Panc1 (cell line): ENCODE data around the gene CA10.

Experiments
- POLR2AphosphoS5 ChIP-seq: IDR thresholded peaks from 2 replicates; pipeline ENCODE4 v1.6.1; 2012; ENCODE audit warnings: mild to moderate bottlenecking, low read depth, low read length, moderate library complexity
- SIN3A ChIP-seq: IDR thresholded peaks from 2 replicates; pipeline ENCODE4 v1.6.1; 2012; ENCODE audit warnings: low read depth, mild to moderate bottlenecking, low read length, moderate library complexity, borderline replicate concordance; ENCODE audit not compliant: insufficient read depth
- TCF7L2 ChIP-seq: IDR thresholded peaks from 2 replicates; pipeline ENCODE4 v1.6.1; 2011; ENCODE audit warnings: mild to moderate bottlenecking, low read depth, low read length, inconsistent platforms
- TF ChIP-seq, protein P1 (sequence below): fragments of 450-650 bp; IDR thresholded peaks from 2 replicates; pipeline ENCODE4 v1.5.1; 2017; ENCODE audit warnings: mild to moderate bottlenecking
- TF ChIP-seq, protein P2 (sequence below), 2 experiments: IDR thresholded peaks; 2 replicates each; pipeline ENCODE4 v1.6.1; 2011 to 2012; ENCODE audit warnings: low read depth in 2 of 2, control low read depth in 1 of 2, low read length in 1 of 2, mild to moderate bottlenecking in 1 of 2, moderate library complexity in 1 of 2; ENCODE audit not compliant: insufficient read depth in 1 of 2

DNA sequence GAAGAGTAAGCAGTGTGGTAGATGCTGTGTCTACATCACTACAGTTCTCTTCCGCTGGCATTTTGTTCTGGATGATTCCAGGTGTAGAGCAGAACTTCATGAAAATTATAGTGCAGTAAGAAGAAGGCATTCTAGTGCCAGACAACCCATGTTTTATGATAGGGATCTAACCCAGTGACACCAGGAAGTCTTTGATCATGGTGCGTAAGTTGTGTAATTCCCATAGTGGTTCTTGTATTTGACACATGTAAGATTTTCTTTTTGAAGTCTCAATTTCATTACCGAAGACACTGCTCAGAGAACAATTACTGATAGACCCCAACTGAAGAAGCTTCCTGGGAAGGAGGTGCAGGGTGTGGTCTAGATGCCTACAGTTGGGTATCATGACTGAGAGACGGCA, 356.9 kb downstream of the CA10 start:
- TF ChIP-seq, protein P1, sequence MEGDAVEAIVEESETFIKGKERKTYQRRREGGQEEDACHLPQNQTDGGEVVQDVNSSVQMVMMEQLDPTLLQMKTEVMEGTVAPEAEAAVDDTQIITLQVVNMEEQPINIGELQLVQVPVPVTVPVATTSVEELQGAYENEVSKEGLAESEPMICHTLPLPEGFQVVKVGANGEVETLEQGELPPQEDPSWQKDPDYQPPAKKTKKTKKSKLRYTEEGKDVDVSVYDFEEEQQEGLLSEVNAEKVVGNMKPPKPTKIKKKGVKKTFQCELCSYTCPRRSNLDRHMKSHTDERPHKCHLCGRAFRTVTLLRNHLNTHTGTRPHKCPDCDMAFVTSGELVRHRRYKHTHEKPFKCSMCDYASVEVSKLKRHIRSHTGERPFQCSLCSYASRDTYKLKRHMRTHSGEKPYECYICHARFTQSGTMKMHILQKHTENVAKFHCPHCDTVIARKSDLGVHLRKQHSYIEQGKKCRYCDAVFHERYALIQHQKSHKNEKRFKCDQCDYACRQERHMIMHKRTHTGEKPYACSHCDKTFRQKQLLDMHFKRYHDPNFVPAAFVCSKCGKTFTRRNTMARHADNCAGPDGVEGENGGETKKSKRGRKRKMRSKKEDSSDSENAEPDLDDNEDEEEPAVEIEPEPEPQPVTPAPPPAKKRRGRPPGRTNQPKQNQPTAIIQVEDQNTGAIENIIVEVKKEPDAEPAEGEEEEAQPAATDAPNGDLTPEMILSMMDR, result no peak
- TF ChIP-seq POLR2AphosphoS5 (no peak), TCF7L2 (no peak), SIN3A (no peak)
- TF ChIP-seq, protein P2, sequence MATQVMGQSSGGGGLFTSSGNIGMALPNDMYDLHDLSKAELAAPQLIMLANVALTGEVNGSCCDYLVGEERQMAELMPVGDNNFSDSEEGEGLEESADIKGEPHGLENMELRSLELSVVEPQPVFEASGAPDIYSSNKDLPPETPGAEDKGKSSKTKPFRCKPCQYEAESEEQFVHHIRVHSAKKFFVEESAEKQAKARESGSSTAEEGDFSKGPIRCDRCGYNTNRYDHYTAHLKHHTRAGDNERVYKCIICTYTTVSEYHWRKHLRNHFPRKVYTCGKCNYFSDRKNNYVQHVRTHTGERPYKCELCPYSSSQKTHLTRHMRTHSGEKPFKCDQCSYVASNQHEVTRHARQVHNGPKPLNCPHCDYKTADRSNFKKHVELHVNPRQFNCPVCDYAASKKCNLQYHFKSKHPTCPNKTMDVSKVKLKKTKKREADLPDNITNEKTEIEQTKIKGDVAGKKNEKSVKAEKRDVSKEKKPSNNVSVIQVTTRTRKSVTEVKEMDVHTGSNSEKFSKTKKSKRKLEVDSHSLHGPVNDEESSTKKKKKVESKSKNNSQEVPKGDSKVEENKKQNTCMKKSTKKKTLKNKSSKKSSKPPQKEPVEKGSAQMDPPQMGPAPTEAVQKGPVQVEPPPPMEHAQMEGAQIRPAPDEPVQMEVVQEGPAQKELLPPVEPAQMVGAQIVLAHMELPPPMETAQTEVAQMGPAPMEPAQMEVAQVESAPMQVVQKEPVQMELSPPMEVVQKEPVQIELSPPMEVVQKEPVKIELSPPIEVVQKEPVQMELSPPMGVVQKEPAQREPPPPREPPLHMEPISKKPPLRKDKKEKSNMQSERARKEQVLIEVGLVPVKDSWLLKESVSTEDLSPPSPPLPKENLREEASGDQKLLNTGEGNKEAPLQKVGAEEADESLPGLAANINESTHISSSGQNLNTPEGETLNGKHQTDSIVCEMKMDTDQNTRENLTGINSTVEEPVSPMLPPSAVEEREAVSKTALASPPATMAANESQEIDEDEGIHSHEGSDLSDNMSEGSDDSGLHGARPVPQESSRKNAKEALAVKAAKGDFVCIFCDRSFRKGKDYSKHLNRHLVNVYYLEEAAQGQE (IDR thresholded peaks at IDR 0.05; ENCODE audit: insufficient read depth in 1 of 2, low read depth in 2 of 2, low read length in 1 of 2), result no peak
